Spleen (tissue), 7 donors: Measurements from ENCODE around the gene ETV5.

Experiments
- CTCF ChIP-seq, 11 experiments: fragments of 200-600 bp in 7 of 11; fragments of 450-650 bp in 4 of 11; sonication (generic) in 4 of 11; IDR thresholded peaks in 8 of 11; conservative IDR thresholded peaks in 3 of 11; 1 replicate in 7 of 11; 2 replicates in 4 of 11; pipeline versions ENCODE4 v1.4.0 to v1.8.0; 2016 to 2021; ENCODE audit warnings: antibody characterized with exemption in 11 of 11, inconsistent platforms in 4 of 11, mild to moderate bottlenecking in 1 of 11
- POLR2AphosphoS5 ChIP-seq, 3 donors: sonication (generic); formaldehyde crosslinking; IDR thresholded peaks; one replicate each; pipeline ENCODE4 v1.5.1; 2017; ENCODE audit warnings: antibody characterized with exemption in 3 of 3
- donor health status: DM: no; HTN: no; CAD: no; lungs with moderate emphysema.
- donor health status: DM: no; HTN: no; CAD: no.
- donor health status: DM: no; HTN: no; CAD: no.

GRCh38 chr3:186042036-186042435 lies 66.9 kb downstream of the ETV5 start:
- TF ChIP-seq CTCF (IDR thresholded peaks at IDR 0.05 in 8 of 11, conservative IDR thresholded peaks at IDR 0.05 in 3 of 11) (no peak), POLR2AphosphoS5 (IDR thresholded peaks at IDR 0.05) (no peak)
